Posterior vena cava (tissue), 2 donors: Measurements from ENCODE around the gene ERC2. TPM values are rescaled to one million over a fixed set of nuclear protein-coding genes. Genes with fewer than 3 reads are reported as not detected.

Experiments
- DNase-seq: peaks from one replicate; pipeline ENCODE4 v3.0.0-alpha.2; 2020; ENCODE audit warnings: low spot score
- intact Hi-C, 2 donors: fragments of 100-400 bp; cut with DNase I; formaldehyde crosslinking; loops; one replicate each; pipeline versions ENCODE4 v1.14.1 to v1.14.2; 2022 to 2023
- total RNA-seq, 2 donors: library from RNA; stranded (reverse); fragmentation: NEBNext Ultra II Directional; extraction: Animal tissue kit (Norgen Biotek cat#: 25700); gene quantifications; one replicate each; pipeline ENCODE4 v1.2.1, GENCODE V29; 2021
- donor health status: DM: yes; HTN: yes; CAD: no.
- donor health status: DM: yes; HTN: yes; CAD: no.

Gene ERC2
- total RNA-seq, 2 donors from 2014 or later, result 0.14 TPM

- intact Hi-C loops, result no loop called here
- DNase-seq, result no peak
Observed at GRCh38 chr3:55591888-55592287, 876.4 kb downstream of the ERC2 start.

- DNase-seq, result no peak
- intact Hi-C loops, result no loop called here
Observed at GRCh38 chr3:55588146-55588765, 880.0 kb downstream of the ERC2 start.

- intact Hi-C loops, result no loop called here
- DNase-seq, result no peak
Observed at GRCh38 chr3:55585856-55586255, 882.4 kb downstream of the ERC2 start.

GRCh38 chr3:55584716-55585368, 883.4 kb downstream of the ERC2 start:
- no peak for DNase-seq

GRCh38 chr3:55584030-55584429, 884.2 kb downstream of the ERC2 start:
- DNase-seq, result no peak
- intact Hi-C loops, result no loop called here

More at GRCh38 chr3:55584716-55585368, 883.4 kb downstream of the ERC2 start:
- intact Hi-C loops, result no loop called here

- intact Hi-C loops, result no loop called here
- no peak for DNase-seq
Observed at GRCh38 chr3:55583475-55583874, 884.8 kb downstream of the ERC2 start.

- intact Hi-C loops, result no loop called here
- DNase-seq, result no peak
Observed at GRCh38 chr3:55579496-55579895, 888.8 kb downstream of the ERC2 start.

GRCh38 chr3:55576621-55577388, 891.5 kb downstream of the ERC2 start:
- intact Hi-C loops, result no loop called here
- DNase-seq, result no peak

GRCh38 chr3:55574671-55575070, 893.6 kb downstream of the ERC2 start:
- DNase-seq, result no peak
- intact Hi-C loops, result no loop called here

GRCh38 chr3:55572816-55573215, 895.5 kb downstream of the ERC2 start:
- no peak for DNase-seq
- intact Hi-C loops, result no loop called here

GRCh38 chr3:55571913-55572312, 896.4 kb downstream of the ERC2 start:
- DNase-seq, result no peak
- intact Hi-C loops, result no loop called here

- no peak for DNase-seq
- intact Hi-C loops, result no loop called here
Observed at GRCh38 chr3:55571216-55571813, 897.0 kb downstream of the ERC2 start.

- intact Hi-C loops, result no loop called here
Observed at GRCh38 chr3:55570271-55570711, 898.0 kb downstream of the ERC2 start.

GRCh38 chr3:55569033-55569599, 899.2 kb downstream of the ERC2 start:
- intact Hi-C loops, result no loop called here

More at GRCh38 chr3:55570271-55570711, 898.0 kb downstream of the ERC2 start:
- DNase-seq, result no peak

GRCh38 chr3:55567615-55568014, 900.7 kb downstream of the ERC2 start:
- DNase-seq, result no peak
- intact Hi-C loops, result no loop called here

More at GRCh38 chr3:55569033-55569599, 899.2 kb downstream of the ERC2 start:
- DNase-seq, result no peak

GRCh38 chr3:55567121-55567520, 901.1 kb downstream of the ERC2 start:
- intact Hi-C loops, result no loop called here
- no peak for DNase-seq

- DNase-seq, result no peak
- intact Hi-C loops, result no loop called here
Observed at GRCh38 chr3:55565521-55565920, 902.7 kb downstream of the ERC2 start.

- intact Hi-C loops, result no loop called here
Observed at GRCh38 chr3:55564726-55565125, 903.5 kb downstream of the ERC2 start.

GRCh38 chr3:55562700-55563099, 905.6 kb downstream of the ERC2 start:
- DNase-seq, result no peak
- intact Hi-C loops, result no loop called here

More at GRCh38 chr3:55564726-55565125, 903.5 kb downstream of the ERC2 start:
- DNase-seq, result no peak
